T-helper 1 cell treated with Interleukin-12 subunit alpha and Interleukin-12 subunit beta and Interleukin-4 antibody, amounts not matched to agents 30 μg/mL and 1 μg/mL, for 36 hours (primary cell): ENCODE results near the gene RMI2.

Source experiments
- H3K27ac Mint-ChIP-seq: one replicate; pipeline ENCODE4 v1.8.0; 2021; ENCODE audit warnings: mild to moderate bottlenecking, mixed read lengths
- H3K27me3 Mint-ChIP-seq: one replicate; pipeline ENCODE4 v1.8.0; 2021; ENCODE audit warnings: low read depth, mixed read lengths
- H3K36me3 Mint-ChIP-seq: one replicate; pipeline ENCODE4 v1.8.0; 2021; ENCODE audit warnings: low read depth, mixed read lengths
- H3K4me1 Mint-ChIP-seq: one replicate; pipeline ENCODE4 v1.8.0; 2021; ENCODE audit warnings: low read depth, mixed read lengths
- H3K4me3 Mint-ChIP-seq: one replicate; pipeline ENCODE4 v1.8.0; 2021; ENCODE audit warnings: mild to moderate bottlenecking, moderate library complexity, mixed read lengths
- H3K9me3 Mint-ChIP-seq: one replicate; pipeline ENCODE4 v1.8.0; 2021; ENCODE audit warnings: mixed read lengths

Gene RMI2

GRCh38 chr16:11350519-11350918 lies 5.3 kb downstream of the RMI2 start:
- H3K36me3 Mint-ChIP-seq = peaks cover 28% of the 10 kb centered on the region
- no peaks in the 10 kb centered on the region for H3K9me3 Mint-ChIP-seq
- peaks cover 57% of the 10 kb centered on the region for H3K4me1 Mint-ChIP-seq
- no peak overlapping the region for H3K27ac Mint-ChIP-seq
- H3K4me3 Mint-ChIP-seq = no peak overlapping the region
- no peaks in the 10 kb centered on the region for H3K27me3 Mint-ChIP-seq

- Mint-ChIP-seq H3K9me3 (no peaks in the 10 kb centered on the region), H3K4me1 (peaks cover 61% of the 10 kb centered on the region), H3K27me3 (no peaks in the 10 kb centered on the region), H3K4me3 (no peak overlapping the region), H3K36me3 (peaks cover 28% of the 10 kb centered on the region), H3K27ac (no peak overlapping the region)
Measured at GRCh38 chr16:11350921-11351335, 5.7 kb downstream of the RMI2 start.

- no peak overlapping the region for H3K27ac Mint-ChIP-seq
- no peaks in the 10 kb centered on the region for H3K9me3 Mint-ChIP-seq
- peaks cover 9% of the 10 kb centered on the region for H3K27me3 Mint-ChIP-seq
- peaks cover 63% of the 10 kb centered on the region for H3K4me1 Mint-ChIP-seq
- peak overlapping the region; percentile 29 for H3K4me3 Mint-ChIP-seq
- H3K36me3 Mint-ChIP-seq = peaks cover 27% of the 10 kb centered on the region
Measured at GRCh38 chr16:11353158-11353557, 7.9 kb downstream of the RMI2 start.

- Mint-ChIP-seq H3K27ac (peak overlapping the region; percentile 88), H3K36me3 (peaks cover 23% of the 10 kb centered on the region), H3K4me1 (peaks cover 58% of the 10 kb centered on the region), H3K27me3 (peaks cover 15% of the 10 kb centered on the region), H3K9me3 (no peaks in the 10 kb centered on the region), H3K4me3 (peak overlapping the region; percentile 67)
Measured at GRCh38 chr16:11354407-11354732, 9.1 kb downstream of the RMI2 start.

GRCh38 chr16:11354733-11355574 lies 9.7 kb downstream of the RMI2 start:
- peaks cover 19% of the 10 kb centered on the region for H3K27me3 Mint-ChIP-seq
- peak overlapping the region; percentile 88 for H3K27ac Mint-ChIP-seq
- H3K36me3 Mint-ChIP-seq = peaks cover 23% of the 10 kb centered on the region
- peak overlapping the region; percentile 67 for H3K4me3 Mint-ChIP-seq
- H3K4me1 Mint-ChIP-seq = peaks cover 53% of the 10 kb centered on the region
- H3K9me3 Mint-ChIP-seq = no peaks in the 10 kb centered on the region

- H3K4me3 Mint-ChIP-seq = peak overlapping the region; percentile 19
- H3K9me3 Mint-ChIP-seq = no peaks in the 10 kb centered on the region
- H3K27ac Mint-ChIP-seq = peak overlapping the region; percentile 57
- peaks cover 18% of the 10 kb centered on the region for H3K36me3 Mint-ChIP-seq
- peaks cover 52% of the 10 kb centered on the region for H3K4me1 Mint-ChIP-seq
- peaks cover 26% of the 10 kb centered on the region for H3K27me3 Mint-ChIP-seq
Measured at GRCh38 chr16:11355862-11356261, 10.6 kb downstream of the RMI2 start.

- Mint-ChIP-seq H3K36me3 (peaks cover 11% of the 10 kb centered on the region), H3K4me1 (peaks cover 55% of the 10 kb centered on the region), H3K27me3 (peaks cover 35% of the 10 kb centered on the region), H3K27ac (peak overlapping the region; percentile 11), H3K4me3 (no peak overlapping the region), H3K9me3 (no peaks in the 10 kb centered on the region)
Measured at GRCh38 chr16:11356573-11357331, 11.5 kb downstream of the RMI2 start.

GRCh38 chr16:11358531-11358930 lies 13.3 kb downstream of the RMI2 start:
- Mint-ChIP-seq H3K27ac (no peak overlapping the region), H3K27me3 (peaks cover 40% of the 10 kb centered on the region), H3K4me1 (peaks cover 65% of the 10 kb centered on the region), H3K36me3 (peaks cover 3% of the 10 kb centered on the region), H3K9me3 (no peaks in the 10 kb centered on the region), H3K4me3 (no peak overlapping the region)

- H3K27ac Mint-ChIP-seq = no peak overlapping the region
- no peak overlapping the region for H3K4me3 Mint-ChIP-seq
- H3K27me3 Mint-ChIP-seq = peaks cover 40% of the 10 kb centered on the region
- H3K36me3 Mint-ChIP-seq = peaks cover 3% of the 10 kb centered on the region
- no peaks in the 10 kb centered on the region for H3K9me3 Mint-ChIP-seq
- H3K4me1 Mint-ChIP-seq = peaks cover 58% of the 10 kb centered on the region
Measured at GRCh38 chr16:11359370-11359769, 14.1 kb downstream of the RMI2 start.

GRCh38 chr16:11360641-11361373 lies 15.5 kb downstream of the RMI2 start:
- Mint-ChIP-seq H3K27me3 (peaks cover 51% of the 10 kb centered on the region), H3K4me3 (peak overlapping the region; percentile 77), H3K9me3 (no peaks in the 10 kb centered on the region), H3K27ac (no peak overlapping the region), H3K36me3 (peaks cover 2% of the 10 kb centered on the region), H3K4me1 (peaks cover 46% of the 10 kb centered on the region)

- H3K9me3 Mint-ChIP-seq = no peaks in the 10 kb centered on the region
- peaks cover 2% of the 10 kb centered on the region for H3K36me3 Mint-ChIP-seq
- H3K27ac Mint-ChIP-seq = peak overlapping the region; percentile 63
- H3K27me3 Mint-ChIP-seq = peaks cover 47% of the 10 kb centered on the region
- H3K4me3 Mint-ChIP-seq = peak overlapping the region; percentile 77
- peaks cover 39% of the 10 kb centered on the region for H3K4me1 Mint-ChIP-seq
Measured at GRCh38 chr16:11361701-11362451, 16.6 kb downstream of the RMI2 start.

- Mint-ChIP-seq H3K36me3 (no peaks in the 10 kb centered on the region), H3K4me3 (no peak overlapping the region), H3K9me3 (no peaks in the 10 kb centered on the region), H3K27ac (no peak overlapping the region), H3K27me3 (peaks cover 49% of the 10 kb centered on the region), H3K4me1 (peaks cover 30% of the 10 kb centered on the region)
Measured at GRCh38 chr16:11363927-11364258, 18.6 kb downstream of the RMI2 start.

- peaks cover 17% of the 10 kb centered on the region for H3K4me1 Mint-ChIP-seq
- H3K4me3 Mint-ChIP-seq = no peak overlapping the region
- peaks cover 20% of the 10 kb centered on the region for H3K27me3 Mint-ChIP-seq
- no peaks in the 10 kb centered on the region for H3K9me3 Mint-ChIP-seq
- H3K36me3 Mint-ChIP-seq = no peaks in the 10 kb centered on the region
- H3K27ac Mint-ChIP-seq = no peak overlapping the region
Measured at GRCh38 chr16:11367483-11367906, 22.2 kb downstream of the RMI2 start.
